Measurements from ENCODE around the gene IQGAP1.

GRCh38 chr15:90401495-90401894 lies 13.5 kb downstream of the IQGAP1 start:
- no peak for TF ChIP-seq POLR2A (IDR thresholded peaks at IDR 0.05)
- no peak for TF ChIP-seq CTCF (IDR thresholded peaks at IDR 0.05)
